Hematopoietic multipotent progenitor cell (in vitro differentiated cells): Measurements from ENCODE around the gene PRICKLE1. TPM values are rescaled to one million over a fixed set of nuclear protein-coding genes. Genes with fewer than 3 reads are reported as not detected.

ENCODE experiments used
- DNase-seq, 3 donors: peaks; one replicate each; pipeline ENCODE4 v3.0.0-alpha.2; 2011 to 2015; ENCODE audit warnings: low read depth in 2 of 3, low spot score in 2 of 3
- small RNA-seq: library from RNA; depleted of rRNA; stranded (forward); fragments of <200 nt; gene quantifications from one replicate; pipeline ENCODE3, GENCODE V24; 2012
- total RNA-seq: library from RNA; depleted of rRNA; stranded (reverse); fragments of >200 nt; gene quantifications from one replicate; pipeline ENCODE4 v1.2.3, GENCODE V29; 2012

The PRICKLE1 gene
- total RNA-seq, 1 donor, result 0.81 TPM

GRCh38 chr12:42409471-42409870, 180.1 kb downstream of the PRICKLE1 start:
- no peak for DNase-seq

- DNase-seq, result no peak
Measured at GRCh38 chr12:42407306-42407705, 182.2 kb downstream of the PRICKLE1 start.

Small RNA genes within 50 kb of the gene (small RNA-seq; reads per million reads assigned to genes)
- gene AC079600.1, result not detected
- not detected for gene AC079600.2
- gene RF00019, result not detected
